Parathyroid adenoma (tissue), 2 donors: ENCODE measurements around the gene TMEM74B.

ENCODE experiments used
- H2AFZ ChIP-seq: fragments of 300-600 bp; sonication (generic); one replicate; pipeline ENCODE4 v1.7.0; 2017; ENCODE audit warnings: antibody characterized with exemption, mild to moderate bottlenecking
- H3K27ac ChIP-seq: fragments of 300-600 bp; sonication (generic); one replicate; pipeline ENCODE4 v1.7.0; 2017
- H3K27me3 ChIP-seq: fragments of 300-600 bp; sonication (generic); one replicate; pipeline ENCODE4 v1.7.0; 2017; ENCODE audit warnings: low read length; ENCODE audit not compliant: control insufficient read depth, insufficient read depth
- H3K36me3 ChIP-seq: fragments of 300-600 bp; sonication (generic); one replicate; pipeline ENCODE4 v1.7.0; 2017; ENCODE audit warnings: low read length; ENCODE audit not compliant: control insufficient read depth, insufficient read depth
- H3K4me1 ChIP-seq: fragments of 300-600 bp; sonication (generic); one replicate; pipeline ENCODE4 v1.7.0; 2017; ENCODE audit warnings: control low read depth
- H3K4me2 ChIP-seq: fragments of 300-600 bp; sonication (generic); one replicate; pipeline ENCODE4 v1.7.0; 2017; ENCODE audit warnings: low read length
- H3K4me3 ChIP-seq: fragments of 300-600 bp; sonication (generic); one replicate; pipeline ENCODE4 v1.7.0; 2017; ENCODE audit warnings: low read depth, low read length
- H3K79me2 ChIP-seq: fragments of 300-600 bp; sonication (generic); one replicate; pipeline ENCODE4 v1.7.0; 2017; ENCODE audit warnings: control low read depth
- H3K9ac ChIP-seq: fragments of 300-600 bp; sonication (generic); one replicate; pipeline ENCODE4 v1.7.0; 2017; ENCODE audit warnings: mild to moderate bottlenecking
- H3K9me3 ChIP-seq: fragments of 300-600 bp; sonication (generic); one replicate; pipeline ENCODE4 v1.7.0; 2017; ENCODE audit warnings: low read length; ENCODE audit not compliant: control insufficient read depth
- CTCF ChIP-seq: fragments of 300-600 bp; sonication (generic); IDR thresholded peaks from one replicate; pipeline ENCODE4 v1.7.0; 2017; ENCODE audit warnings: antibody characterized with exemption, mild to moderate bottlenecking
- donor health status: primary hyperparathyroidism.

Gene TMEM74B

GRCh38 chr20:1214838-1215261 lies 30.1 kb upstream of the TMEM74B start:
- Histone ChIP-seq H3K4me3 (no peak overlapping the region), H2AFZ (no peak overlapping the region), H3K79me2 (no peaks in the 10 kb centered on the region), H3K9me3 (no peaks in the 10 kb centered on the region), H3K4me2 (no peak overlapping the region), H3K27me3 (no peaks in the 10 kb centered on the region), H3K4me1 (no peaks in the 10 kb centered on the region), H3K27ac (no peak overlapping the region), H3K36me3 (no peaks in the 10 kb centered on the region), H3K9ac (no peak overlapping the region)
- TF ChIP-seq CTCF, result no peak

DNA sequence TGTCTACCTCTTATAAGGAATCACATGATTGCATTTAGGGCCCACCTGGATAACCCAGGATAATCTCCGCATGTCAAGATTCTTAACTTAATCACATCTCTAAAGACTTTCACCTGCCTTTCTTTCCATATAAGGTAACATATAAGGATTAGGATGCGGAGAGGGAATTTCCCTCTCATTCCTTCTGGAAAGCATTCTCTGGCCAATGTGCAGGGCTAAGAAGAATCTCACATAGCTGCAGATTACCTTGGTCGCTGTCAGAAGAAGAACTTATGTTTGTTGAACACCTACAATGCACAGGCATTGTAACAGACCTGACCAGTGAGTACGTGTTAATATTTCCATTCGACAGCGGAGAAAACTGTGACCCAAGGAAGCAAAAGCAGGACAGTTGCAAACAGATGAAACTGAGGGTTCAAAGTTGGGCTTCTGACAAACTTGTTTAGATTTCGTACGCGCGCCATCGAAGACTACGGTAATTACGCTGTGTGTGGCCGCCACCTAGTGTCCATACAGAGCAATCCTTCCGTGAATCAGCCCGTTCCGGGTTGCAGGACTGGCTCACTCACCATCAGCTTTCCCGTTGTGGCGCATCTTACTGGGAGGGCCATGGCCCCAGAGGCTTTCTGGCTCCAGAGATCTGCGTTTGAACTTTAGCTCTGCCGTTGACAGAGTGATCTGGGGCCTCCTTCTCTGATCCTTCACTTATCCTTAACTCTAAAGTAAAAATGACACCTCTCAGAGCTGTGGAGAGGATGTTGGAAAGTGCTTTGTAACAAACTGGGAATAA lies 28.0 kb upstream of the TMEM74B start:
- Histone ChIP-seq H3K4me3 (no peak overlapping the region), H3K9ac (no peak overlapping the region), H3K4me2 (peak overlapping the region; percentile 25), H3K4me1 (no peaks in the 10 kb centered on the region), H3K36me3 (no peaks in the 10 kb centered on the region), H3K27ac (no peak overlapping the region), H3K9me3 (no peaks in the 10 kb centered on the region), H3K79me2 (no peaks in the 10 kb centered on the region), H2AFZ (peak overlapping the region; percentile 69), H3K27me3 (no peaks in the 10 kb centered on the region)
- peak; percentile 69 for TF ChIP-seq CTCF

DNA sequence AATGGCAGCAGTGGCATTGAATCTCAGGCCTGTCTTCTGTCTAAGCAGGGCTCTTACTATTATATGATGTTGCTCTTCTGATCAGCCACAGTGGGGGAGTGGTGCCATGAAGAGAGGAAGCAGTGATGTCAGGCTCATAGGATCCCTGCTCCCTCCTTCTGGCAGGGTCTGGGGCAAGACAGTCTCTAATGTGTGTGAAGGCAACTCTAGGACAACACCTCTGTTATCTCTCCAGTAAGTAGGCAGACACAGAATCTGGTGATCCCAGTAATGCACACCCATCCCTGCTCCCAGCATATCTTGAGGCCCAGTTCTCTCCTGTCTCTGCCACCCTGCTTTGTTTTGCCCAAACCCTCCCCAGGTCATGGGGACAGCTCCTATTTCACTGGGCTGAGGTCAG lies 27.2 kb upstream of the TMEM74B start:
- Histone ChIP-seq H3K4me1 (no peaks in the 10 kb centered on the region), H3K27ac (no peak overlapping the region), H3K4me2 (no peak overlapping the region), H3K9me3 (no peaks in the 10 kb centered on the region), H3K27me3 (no peaks in the 10 kb centered on the region), H2AFZ (no peak overlapping the region), H3K36me3 (no peaks in the 10 kb centered on the region), H3K4me3 (no peak overlapping the region), H3K9ac (no peak overlapping the region), H3K79me2 (no peaks in the 10 kb centered on the region)
- no peak for TF ChIP-seq CTCF

DNA sequence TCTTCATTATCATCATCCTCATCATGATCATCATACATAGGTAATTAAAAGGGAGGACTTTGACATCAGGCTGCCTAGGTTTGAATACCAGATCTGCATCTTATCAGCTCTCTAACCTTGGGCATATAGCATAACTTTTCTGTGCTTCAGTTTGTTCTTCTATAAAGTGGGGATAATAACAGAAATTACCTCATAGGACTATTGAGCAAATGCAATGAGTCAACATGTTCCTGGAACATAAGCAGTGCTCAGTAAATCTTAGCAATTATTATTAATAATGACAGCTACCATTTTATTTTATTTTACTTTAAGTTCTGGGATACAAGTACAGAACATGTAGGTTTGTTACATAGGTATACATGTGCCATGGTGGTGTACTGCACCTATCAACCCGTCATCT lies 25.7 kb upstream of the TMEM74B start:
- no peak overlapping the region for H3K4me2 ChIP-seq
- H3K27me3 ChIP-seq, result no peaks in the 10 kb centered on the region
- no peak overlapping the region for H3K9ac ChIP-seq
- no peak for TF ChIP-seq CTCF
- H2AFZ ChIP-seq, result no peak overlapping the region
- H3K4me3 ChIP-seq, result no peak overlapping the region
- H3K4me1 ChIP-seq, result no peaks in the 10 kb centered on the region
- H3K79me2 ChIP-seq, result no peaks in the 10 kb centered on the region
- no peaks in the 10 kb centered on the region for H3K36me3 ChIP-seq
- no peaks in the 10 kb centered on the region for H3K9me3 ChIP-seq
- no peak overlapping the region for H3K27ac ChIP-seq
